ENCODE data around the gene PIGR. TPM values are rescaled to one million over a fixed set of nuclear protein-coding genes. Genes with fewer than 3 reads are reported as not detected.

Gene PIGR
- total RNA-seq, 1 experiment from 2014 or later: not detected

DNA sequence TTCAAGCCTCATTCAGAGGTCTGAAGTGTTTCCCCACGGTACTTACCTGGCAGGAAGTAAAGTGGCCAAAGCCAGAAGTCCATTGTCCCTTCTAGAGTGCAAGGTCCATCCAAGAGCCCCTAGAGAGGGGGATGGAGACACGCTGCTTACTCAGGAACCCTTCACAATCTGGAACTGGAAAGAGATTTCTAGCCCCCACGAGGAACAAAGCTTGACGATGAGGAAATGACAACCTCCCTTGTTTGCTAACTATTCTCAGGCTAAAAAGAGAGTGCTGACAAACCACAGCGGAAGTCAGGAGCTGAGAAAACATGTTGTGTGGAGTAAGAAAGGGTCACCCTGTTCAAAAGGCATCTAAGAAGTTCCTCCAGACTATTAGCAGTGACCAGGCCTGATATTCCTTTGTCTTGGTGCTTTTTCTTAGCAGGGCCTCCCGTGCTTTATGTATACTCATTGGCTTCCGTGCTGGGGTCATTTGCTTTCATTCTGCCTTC lies 24.4 kb downstream of the PIGR start, which contains the start of gene FCMR:
FCMR (minus strand) TSS at position 170 of the 494 bp plus-strand sequence; CDS start at position 83, 87 bp downstream.
- ChIA-PET POLR2A (ENCODE audit: unreplicated experiment) (no interaction called here), CTCF (no interaction called here)
- TF ChIP-seq EZH2phosphoT487 (IDR thresholded peaks at IDR 0.05; ENCODE audit: borderline replicate concordance, low read length): no peak
- TF ChIP-seq, protein P1, sequence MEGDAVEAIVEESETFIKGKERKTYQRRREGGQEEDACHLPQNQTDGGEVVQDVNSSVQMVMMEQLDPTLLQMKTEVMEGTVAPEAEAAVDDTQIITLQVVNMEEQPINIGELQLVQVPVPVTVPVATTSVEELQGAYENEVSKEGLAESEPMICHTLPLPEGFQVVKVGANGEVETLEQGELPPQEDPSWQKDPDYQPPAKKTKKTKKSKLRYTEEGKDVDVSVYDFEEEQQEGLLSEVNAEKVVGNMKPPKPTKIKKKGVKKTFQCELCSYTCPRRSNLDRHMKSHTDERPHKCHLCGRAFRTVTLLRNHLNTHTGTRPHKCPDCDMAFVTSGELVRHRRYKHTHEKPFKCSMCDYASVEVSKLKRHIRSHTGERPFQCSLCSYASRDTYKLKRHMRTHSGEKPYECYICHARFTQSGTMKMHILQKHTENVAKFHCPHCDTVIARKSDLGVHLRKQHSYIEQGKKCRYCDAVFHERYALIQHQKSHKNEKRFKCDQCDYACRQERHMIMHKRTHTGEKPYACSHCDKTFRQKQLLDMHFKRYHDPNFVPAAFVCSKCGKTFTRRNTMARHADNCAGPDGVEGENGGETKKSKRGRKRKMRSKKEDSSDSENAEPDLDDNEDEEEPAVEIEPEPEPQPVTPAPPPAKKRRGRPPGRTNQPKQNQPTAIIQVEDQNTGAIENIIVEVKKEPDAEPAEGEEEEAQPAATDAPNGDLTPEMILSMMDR (conservative IDR thresholded peaks at IDR 0.05; ENCODE audit: low read depth, low read length): no peak
- TF ChIP-seq EZH2 (IDR thresholded peaks at IDR 0.05; ENCODE audit: low read length, unreplicated experiment): no peak
- Histone ChIP-seq H3K9me3 (ENCODE audit: low read length) (no peaks in the 10 kb centered on the region), H3K27ac (ENCODE audit: low read length) (no peak within 1 kb of the TSS), H3K4me2 (ENCODE audit: low read length) (no peak within 1 kb of the TSS), H3K4me3 (ENCODE audit: low read length) (no peak within 1 kb of the TSS), H2AFZ (ENCODE audit: low read length) (no peak within 1 kb of the TSS), H3K79me2 (ENCODE audit: low read length) (no peaks in the 10 kb centered on the region), H3F3A (ENCODE audit: low read length, unreplicated experiment) (no peaks in the 10 kb centered on the region), H3K9me2 (replicated peaks; ENCODE audit: low read length) (no peaks in the 10 kb centered on the region), H3K9ac (ENCODE audit: low read length) (no peak within 1 kb of the TSS), H3K4me1 (ENCODE audit: insufficient read depth, low read length) (peaks cover 4% of the 10 kb centered on the region), H3K27me3 (ENCODE audit: low read length) (no peaks in the 10 kb centered on the region), H3K36me3 (ENCODE audit: low read depth, low read length) (no peaks in the 10 kb centered on the region), H4K20me1 (ENCODE audit: low read length) (no peaks in the 10 kb centered on the region)
- DNase-seq: no peak
- intact Hi-C loops (cut with micrococcal nuclease): no loop called here
- ATAC-seq: no peak
- no TSS peak for BruUV-seq (replicated peaks)

DNA sequence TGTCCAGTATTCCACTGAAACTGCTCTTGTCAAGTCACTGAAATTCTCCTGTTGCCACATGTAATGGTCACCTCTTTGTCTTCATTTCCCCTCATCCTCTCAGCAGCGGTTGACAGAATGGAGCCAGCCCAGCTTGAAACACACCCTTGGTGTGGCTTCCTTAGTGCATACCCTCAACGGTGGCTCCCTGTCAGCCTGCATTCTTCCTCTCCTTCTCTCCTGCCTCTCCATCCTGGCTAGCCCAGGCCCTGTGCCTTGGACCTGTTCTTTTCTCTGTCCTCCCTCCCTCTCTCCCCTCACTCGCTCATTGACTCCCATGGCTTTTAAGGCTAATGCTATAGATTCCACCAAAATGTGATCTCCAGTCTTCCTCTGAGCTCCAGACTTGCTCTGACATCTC lies 28.2 kb downstream of the PIGR start:
- Histone ChIP-seq H3K9ac (ENCODE audit: low read length) (no peak overlapping the region), H3K9me2 (replicated peaks; ENCODE audit: low read length) (no peaks in the 10 kb centered on the region), H3K4me2 (ENCODE audit: low read length) (no peak overlapping the region), H3K4me3 (ENCODE audit: low read length) (no peak overlapping the region), H4K20me1 (ENCODE audit: low read length) (no peaks in the 10 kb centered on the region), H3K9me3 (ENCODE audit: low read length) (no peaks in the 10 kb centered on the region), H3K27me3 (ENCODE audit: low read length) (no peaks in the 10 kb centered on the region), H3K36me3 (ENCODE audit: low read depth, low read length) (no peaks in the 10 kb centered on the region), H3K79me2 (ENCODE audit: low read length) (no peaks in the 10 kb centered on the region), H3K27ac (ENCODE audit: low read length) (no peak overlapping the region), H2AFZ (ENCODE audit: low read length) (no peak overlapping the region), H3F3A (ENCODE audit: low read length, unreplicated experiment) (no peaks in the 10 kb centered on the region), H3K4me1 (ENCODE audit: insufficient read depth, low read length) (no peaks in the 10 kb centered on the region)
- intact Hi-C loops (cut with micrococcal nuclease): no loop called here
- ChIA-PET POLR2A (ENCODE audit: unreplicated experiment) (no interaction called here), CTCF (no interaction called here)
- ATAC-seq (no peak), DNase-seq (no peak)
- TF ChIP-seq EZH2 (IDR thresholded peaks at IDR 0.05; ENCODE audit: low read length, unreplicated experiment): no peak
- no peak for TF ChIP-seq EZH2phosphoT487 (IDR thresholded peaks at IDR 0.05; ENCODE audit: borderline replicate concordance, low read length)
- TF ChIP-seq, protein P1 (conservative IDR thresholded peaks at IDR 0.05; ENCODE audit: low read depth, low read length): no peak
- BruUV-seq (replicated peaks): no TSS peak

DNA sequence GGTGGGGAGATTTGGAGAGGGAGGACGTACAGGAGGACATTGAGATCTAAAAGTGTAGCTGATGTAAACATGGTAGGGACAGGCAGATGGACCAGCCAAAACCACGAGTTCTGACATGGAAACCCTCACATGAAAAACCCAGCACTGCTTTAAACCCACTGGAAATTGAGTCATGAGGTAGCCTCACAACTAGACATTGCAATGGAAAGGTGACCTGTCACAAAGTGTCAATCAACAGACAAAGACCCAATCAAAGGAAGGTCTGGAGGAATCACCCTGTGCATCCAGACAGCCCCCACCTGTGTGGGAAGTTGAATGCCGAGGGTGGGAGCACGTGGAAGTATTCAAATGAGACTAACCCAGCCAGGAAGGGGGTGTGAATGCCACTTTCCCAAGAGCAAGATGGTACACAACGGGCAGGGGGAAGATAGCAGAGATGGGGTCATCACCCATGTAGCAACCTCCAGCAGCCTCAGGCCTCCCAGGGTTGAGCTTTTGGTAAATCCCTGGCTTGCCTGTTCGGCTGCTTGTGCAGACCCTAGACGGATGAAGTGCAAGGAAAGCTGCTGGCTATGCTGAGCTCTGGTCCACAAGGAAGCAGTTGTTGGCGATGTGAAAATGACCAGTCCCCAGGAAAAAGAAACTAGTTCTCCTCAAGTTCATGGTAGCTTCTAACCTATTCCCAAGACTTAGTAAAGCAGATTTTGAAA lies 30.1 kb downstream of the PIGR start:
- Histone ChIP-seq H3K79me2 (ENCODE audit: low read length) (no peaks in the 10 kb centered on the region), H3K4me1 (ENCODE audit: insufficient read depth, low read length) (peaks cover 9% of the 10 kb centered on the region), H3K9me3 (ENCODE audit: low read length) (no peaks in the 10 kb centered on the region), H3K27ac (ENCODE audit: low read length) (no peak overlapping the region), H3K27me3 (ENCODE audit: low read length) (no peaks in the 10 kb centered on the region), H3K4me2 (ENCODE audit: low read length) (no peak overlapping the region), H3K4me3 (ENCODE audit: low read length) (no peak overlapping the region), H4K20me1 (ENCODE audit: low read length) (no peaks in the 10 kb centered on the region), H2AFZ (ENCODE audit: low read length) (no peak overlapping the region), H3K9me2 (replicated peaks; ENCODE audit: low read length) (no peaks in the 10 kb centered on the region), H3K36me3 (ENCODE audit: low read depth, low read length) (no peaks in the 10 kb centered on the region), H3K9ac (ENCODE audit: low read length) (no peak overlapping the region), H3F3A (ENCODE audit: low read length, unreplicated experiment) (no peaks in the 10 kb centered on the region)
- no peak for TF ChIP-seq EZH2phosphoT487 (IDR thresholded peaks at IDR 0.05; ENCODE audit: borderline replicate concordance, low read length)
- TF ChIP-seq, protein P1 (conservative IDR thresholded peaks at IDR 0.05; ENCODE audit: low read depth, low read length): no peak
- TF ChIP-seq EZH2 (IDR thresholded peaks at IDR 0.05; ENCODE audit: low read length, unreplicated experiment): no peak
- no TSS peak for BruUV-seq (replicated peaks)
- DNase-seq (no peak), ATAC-seq (no peak)
- intact Hi-C loops (cut with micrococcal nuclease): no loop called here
- POLR2A ChIA-PET (ENCODE audit: unreplicated experiment): no interaction called here
- CTCF ChIA-PET: interaction anchor here (1.1 kb wide), 1 partner anchor 107 kb away, joined by 5 read pairs; no protein-coding TSS in a partner anchor

Measured in PC-3 (cell line).